GM18868 (cell line): Measurements from ENCODE around the gene CDC42BPG.
A peak's percentile ranks its signal among the peaks of the same experiment; 100 is the strongest.

Experiments
- ATAC-seq: cut with Tn5 transposase; IDR thresholded peaks from one replicate; pipeline ENCODE4 v1.9.1; 2021; ENCODE audit warnings: mild to moderate bottlenecking, moderate library complexity; ENCODE audit not compliant: unreplicated experiment

CDC42BPG gene

GRCh38 chr11:64844330-64845128 lies at the start of gene CDC42BPG:
CDC42BPG (minus strand) TSS chr11:64844653; CDS start chr11:64844569, 84 bp downstream.
- ATAC-seq, result peak; percentile 43

GRCh38 chr11:64893194-64894069 lies 49.0 kb upstream of the CDC42BPG start:
- no peak for ATAC-seq

GRCh38 chr11:64892838-64893193 lies 48.4 kb upstream of the CDC42BPG start:
- ATAC-seq, result no peak

GRCh38 chr11:64892411-64892831 lies 48.0 kb upstream of the CDC42BPG start:
- no peak for ATAC-seq

- no peak for ATAC-seq
Observed at GRCh38 chr11:64891880-64892279, 47.4 kb upstream of the CDC42BPG start.

GRCh38 chr11:64891215-64891848 lies 46.9 kb upstream of the CDC42BPG start:
- ATAC-seq, result no peak

GRCh38 chr11:64890522-64890939 lies 46.1 kb upstream of the CDC42BPG start:
- no peak for ATAC-seq

GRCh38 chr11:64888729-64889511 lies 44.5 kb upstream of the CDC42BPG start:
- ATAC-seq, result no peak

GRCh38 chr11:64888406-64888728 lies 43.9 kb upstream of the CDC42BPG start:
- ATAC-seq, result no peak

- no peak for ATAC-seq
Observed at GRCh38 chr11:64887757-64888405, 43.4 kb upstream of the CDC42BPG start.

GRCh38 chr11:64887234-64887756 lies 42.8 kb upstream of the CDC42BPG start:
- ATAC-seq, result no peak

GRCh38 chr11:64885367-64886286 lies 41.2 kb upstream of the CDC42BPG start:
- ATAC-seq, result no peak

GRCh38 chr11:64884019-64884418 lies 39.6 kb upstream of the CDC42BPG start:
- ATAC-seq, result no peak

- ATAC-seq, result no peak
Observed at GRCh38 chr11:64883575-64883974, 39.1 kb upstream of the CDC42BPG start.

- no peak for ATAC-seq
Observed at GRCh38 chr11:64882243-64882642, 37.8 kb upstream of the CDC42BPG start.

GRCh38 chr11:64881476-64881875 lies 37.0 kb upstream of the CDC42BPG start:
- no peak for ATAC-seq

- no peak for ATAC-seq
Observed at GRCh38 chr11:64880240-64881001, 36.0 kb upstream of the CDC42BPG start.

GRCh38 chr11:64879244-64879900 lies 34.9 kb upstream of the CDC42BPG start:
- ATAC-seq, result no peak
